HG03159 (cell line): ENCODE data around the gene FCMR.

ENCODE experiments used
- ATAC-seq: cut with Tn5 transposase; IDR thresholded peaks from one replicate; pipeline ENCODE4 v1.9.1; 2021; ENCODE audit warnings: mild to moderate bottlenecking, moderate library complexity; ENCODE audit not compliant: unreplicated experiment

FCMR gene

GRCh38 chr1:206903687-206904086 is 18.1 kb downstream of the FCMR start:
- ATAC-seq = no peak

DNA sequence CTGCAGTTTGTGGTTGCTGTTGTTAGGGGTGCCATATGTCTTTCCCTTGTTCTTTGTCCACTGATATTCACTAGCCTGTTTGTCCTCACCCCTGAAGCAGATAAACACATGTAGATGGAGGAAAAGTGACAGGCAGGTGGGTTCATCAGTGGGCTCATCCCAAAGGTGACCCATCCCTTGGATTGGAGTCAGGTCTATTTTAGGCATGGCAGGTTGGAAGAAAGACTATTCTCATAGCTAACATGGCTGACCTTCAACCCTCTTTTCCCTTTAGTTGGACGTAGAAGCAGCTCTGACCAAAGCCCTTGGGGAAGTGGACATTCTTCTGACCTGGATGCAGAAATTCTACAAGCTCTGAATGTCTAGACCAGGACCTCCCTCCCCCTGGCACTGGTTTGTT is 19.0 kb downstream of the FCMR start:
- no peak for ATAC-seq

GRCh38 chr1:206901944-206902343 is 19.8 kb downstream of the FCMR start:
- no peak for ATAC-seq

GRCh38 chr1:206900149-206900548 is 21.6 kb downstream of the FCMR start:
- ATAC-seq = no peak

- ATAC-seq = no peak
Measured at GRCh38 chr1:206899717-206900116, 22.0 kb downstream of the FCMR start.

DNA sequence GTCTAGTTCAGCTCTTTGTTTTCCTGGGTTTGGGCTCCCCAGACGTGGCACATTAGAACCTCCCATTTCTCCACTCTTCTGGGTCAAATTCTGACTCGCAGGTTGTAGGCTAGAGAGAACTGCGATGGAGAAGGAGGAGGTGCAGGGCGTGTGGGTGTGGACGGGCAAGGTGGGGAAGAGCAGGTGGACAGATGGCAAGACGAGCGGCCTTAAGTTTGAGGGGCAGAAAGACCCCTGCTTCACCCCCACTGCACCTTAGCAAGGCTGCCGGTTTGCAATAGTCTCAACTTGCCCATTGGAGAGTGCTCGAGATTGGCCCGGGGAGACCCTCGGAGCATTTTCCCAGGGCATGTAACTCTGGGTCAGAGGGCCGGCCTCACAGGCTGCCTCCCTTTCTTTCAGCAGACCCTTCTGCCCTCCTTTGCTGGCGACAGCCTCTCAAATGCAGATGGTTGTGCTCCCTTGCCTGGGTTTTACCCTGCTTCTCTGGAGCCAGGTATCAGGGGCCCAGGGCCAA is 22.8 kb downstream of the FCMR start:
- ATAC-seq = no peak

DNA sequence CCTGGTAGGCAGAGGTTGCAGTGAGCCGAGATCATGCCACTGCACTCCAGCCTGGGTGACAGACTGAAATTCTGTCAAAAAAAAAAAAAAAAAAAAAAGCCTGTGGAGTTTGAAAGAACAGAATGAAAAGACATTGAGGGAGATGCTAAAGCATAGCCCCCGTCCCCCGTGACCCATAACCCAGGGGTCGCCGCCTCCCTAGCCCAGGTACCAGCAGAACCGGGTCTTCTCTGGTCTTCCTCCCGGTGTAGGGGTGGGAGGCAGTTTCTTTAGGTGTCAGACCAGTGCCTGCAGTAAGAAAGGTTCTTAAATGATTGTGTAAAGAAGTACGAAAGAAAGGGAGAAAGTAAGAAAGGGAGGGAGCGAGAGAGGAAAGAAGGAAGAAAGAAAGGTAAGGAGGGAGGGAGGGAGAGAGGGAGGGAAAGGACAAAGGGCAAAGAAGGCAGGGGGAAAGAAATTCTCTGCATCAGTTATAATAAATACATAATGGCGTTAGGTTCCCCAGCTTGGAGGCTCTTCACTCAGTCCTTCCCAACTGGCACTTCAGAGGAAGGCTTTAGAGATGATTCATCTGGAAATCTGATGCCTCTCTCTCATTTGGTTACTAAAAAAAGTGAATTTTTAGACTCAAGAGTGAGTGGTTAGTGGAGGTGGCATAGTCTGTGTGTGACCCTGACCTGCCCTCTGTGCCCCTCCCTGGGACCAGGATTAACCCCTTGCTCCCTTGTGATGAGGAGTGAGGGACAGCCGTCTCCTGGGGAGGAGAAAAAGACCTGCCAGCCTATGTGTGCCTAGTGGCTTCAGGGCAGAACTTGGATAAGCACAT is 23.4 kb downstream of the FCMR start:
- ATAC-seq = no peak

DNA sequence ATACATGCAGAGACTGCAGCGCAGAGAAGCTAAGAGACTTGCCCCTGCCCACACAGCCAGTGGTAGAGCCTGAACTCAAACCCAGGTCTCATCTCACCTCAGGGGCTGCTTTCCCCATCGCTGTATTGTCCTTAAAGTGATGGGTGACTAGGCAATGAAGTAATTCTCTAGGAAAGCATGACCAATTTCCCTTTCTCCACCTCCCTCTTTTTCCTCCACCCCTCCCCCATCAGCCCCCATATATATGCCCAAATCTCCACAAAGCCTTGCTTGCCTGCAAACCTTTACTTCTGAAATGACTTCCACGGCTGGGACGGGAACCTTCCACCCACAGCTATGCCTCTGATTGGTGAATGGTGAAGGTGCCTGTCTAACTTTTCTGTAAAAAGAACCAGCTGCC is 24.6 kb downstream of the FCMR start, which contains the start of gene IL24:
Gene IL24 (plus strand): TSS at position 269 of the 400 bp plus-strand sequence. CDS start 390 bp downstream, outside the sequence.
- ATAC-seq = no peak

- ATAC-seq = no peak
Measured at GRCh38 chr1:206896261-206896660, 25.5 kb downstream of the FCMR start.

- ATAC-seq = no peak
Measured at GRCh38 chr1:206895837-206896242, 25.9 kb downstream of the FCMR start.

GRCh38 chr1:206895325-206895724 is 26.4 kb downstream of the FCMR start:
- ATAC-seq = no peak

- no peak for ATAC-seq
Measured at GRCh38 chr1:206893380-206893779, 28.4 kb downstream of the FCMR start.

DNA sequence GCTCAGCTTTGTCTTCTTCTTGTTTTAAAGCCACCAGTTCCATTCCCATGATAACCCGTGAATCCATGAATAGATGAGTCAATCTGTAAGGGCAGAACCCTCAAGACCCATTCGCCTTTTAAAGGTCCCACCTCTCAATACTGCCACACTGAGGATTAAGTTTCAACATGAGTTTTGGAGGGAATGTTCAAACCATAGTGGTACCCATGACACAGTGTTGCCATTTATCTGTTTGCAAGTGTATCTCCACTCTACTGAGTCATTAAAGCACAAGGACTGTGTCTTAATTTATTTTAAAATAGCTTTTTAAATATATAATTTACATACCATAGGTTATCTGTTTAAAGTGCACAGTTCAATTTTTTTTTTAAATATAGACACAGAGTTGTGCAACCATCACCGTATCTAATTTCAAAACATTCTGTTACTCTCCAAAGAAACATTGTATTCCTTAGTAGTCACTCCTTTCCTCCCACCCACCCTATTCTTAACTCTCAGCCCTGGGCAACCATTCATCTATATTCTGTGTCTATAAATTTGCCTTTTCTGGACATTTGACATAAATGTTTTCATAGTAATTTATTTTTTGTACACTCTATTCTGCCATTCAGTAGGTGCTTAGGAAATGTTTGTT is 29.3 kb downstream of the FCMR start:
- ATAC-seq = no peak

DNA sequence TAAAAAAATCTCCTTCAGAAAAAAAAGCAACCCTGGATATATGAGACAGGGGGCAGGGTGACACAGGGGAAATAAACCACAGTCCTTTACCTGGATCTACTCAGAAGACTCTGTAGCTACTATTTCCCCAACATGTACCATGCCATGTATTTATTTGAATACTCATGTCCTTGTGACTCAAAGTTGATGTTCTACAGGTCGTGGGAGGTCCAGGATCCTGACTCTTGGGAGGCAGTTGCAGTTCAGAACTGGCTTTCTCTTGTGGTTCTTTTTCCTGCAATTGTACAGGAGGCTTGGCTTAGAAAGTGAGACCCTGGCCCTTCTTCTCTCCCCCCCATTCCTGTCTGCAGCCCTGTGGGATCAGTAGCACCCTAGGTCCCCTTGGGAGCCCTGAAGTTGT is 30.3 kb downstream of the FCMR start:
- no peak for ATAC-seq

DNA sequence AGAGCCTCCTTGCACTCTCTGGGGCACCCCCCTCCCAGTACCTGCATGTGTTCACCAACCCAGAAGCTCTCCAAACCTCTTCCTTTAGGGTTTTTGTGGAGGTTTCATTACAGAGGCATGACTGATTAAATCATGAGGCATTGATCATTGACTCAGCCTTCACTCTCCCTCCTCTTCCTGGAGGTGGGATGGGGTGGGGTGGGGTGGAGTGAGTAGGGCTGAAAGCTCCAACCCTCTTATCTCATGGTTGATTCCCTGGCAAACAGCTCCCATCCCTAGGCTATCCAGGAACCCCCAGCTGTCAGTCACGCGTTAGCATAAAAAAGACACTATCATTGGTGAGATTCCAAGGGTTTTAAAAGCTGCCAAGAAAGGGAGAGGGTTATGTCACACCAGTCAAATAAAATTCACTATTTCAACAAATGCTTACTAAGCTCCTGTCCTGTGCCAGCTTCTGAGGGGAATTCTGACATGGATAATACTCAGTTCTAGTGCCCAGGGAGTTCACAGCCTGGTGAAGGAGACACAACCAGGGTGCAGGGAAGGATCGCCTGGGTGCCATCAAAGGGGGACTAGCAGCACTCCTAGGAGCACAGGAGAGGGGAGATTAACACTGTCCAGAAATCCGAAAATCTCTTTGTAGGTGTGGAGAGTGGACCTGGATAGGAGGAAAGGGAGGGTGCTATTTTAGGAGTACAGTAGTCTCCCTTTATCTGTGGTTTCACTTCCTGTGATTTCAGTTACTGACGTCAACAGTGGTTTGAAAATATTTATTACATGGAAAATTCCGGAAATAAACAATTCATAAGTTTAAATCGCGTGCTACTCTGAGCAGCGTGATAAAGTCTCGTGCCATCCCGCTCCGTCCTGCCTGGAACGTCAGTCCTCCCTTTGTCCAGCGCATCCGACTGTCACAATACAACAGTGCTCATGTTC is 31.3 kb downstream of the FCMR start:
- no peak for ATAC-seq

DNA sequence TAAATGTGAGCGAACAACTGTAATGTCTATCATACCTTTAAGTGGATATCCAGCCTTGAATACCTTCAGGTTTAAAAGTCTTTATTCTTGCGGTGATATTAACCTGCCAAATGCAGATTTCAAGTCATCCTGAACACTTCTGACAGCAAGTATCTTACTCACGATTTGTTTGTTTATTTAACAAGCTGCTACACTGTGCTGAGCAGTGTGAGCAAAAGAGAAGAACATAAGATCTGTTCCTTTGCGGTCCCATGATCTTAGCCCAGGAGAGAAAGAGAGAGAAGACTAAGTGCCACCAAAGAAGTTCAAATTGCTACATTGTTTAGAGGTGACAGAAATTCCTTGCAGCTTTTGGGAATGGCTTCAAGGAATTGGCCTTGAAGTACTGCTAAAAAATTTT is 34.0 kb downstream of the FCMR start:
- no peak for ATAC-seq

DNA sequence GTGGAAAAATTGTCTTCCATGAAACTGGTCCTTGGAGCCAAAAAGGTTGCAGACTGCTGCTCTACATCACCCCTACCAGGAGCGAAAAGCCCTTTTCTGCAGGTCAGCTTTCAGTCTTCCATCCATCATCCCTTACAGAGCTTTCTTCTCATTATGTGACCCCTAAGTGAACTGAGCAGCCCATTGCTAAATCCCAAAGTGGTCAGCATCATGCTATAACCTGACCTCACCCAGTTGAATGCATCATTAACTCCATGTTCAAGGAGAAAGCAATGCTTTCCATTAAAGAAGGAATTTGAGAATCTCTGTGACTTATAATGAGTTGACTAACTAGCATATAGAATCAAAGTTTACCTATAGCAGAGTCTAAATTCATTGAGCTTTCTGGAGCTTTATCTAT is 34.9 kb downstream of the FCMR start:
- ATAC-seq = no peak

DNA sequence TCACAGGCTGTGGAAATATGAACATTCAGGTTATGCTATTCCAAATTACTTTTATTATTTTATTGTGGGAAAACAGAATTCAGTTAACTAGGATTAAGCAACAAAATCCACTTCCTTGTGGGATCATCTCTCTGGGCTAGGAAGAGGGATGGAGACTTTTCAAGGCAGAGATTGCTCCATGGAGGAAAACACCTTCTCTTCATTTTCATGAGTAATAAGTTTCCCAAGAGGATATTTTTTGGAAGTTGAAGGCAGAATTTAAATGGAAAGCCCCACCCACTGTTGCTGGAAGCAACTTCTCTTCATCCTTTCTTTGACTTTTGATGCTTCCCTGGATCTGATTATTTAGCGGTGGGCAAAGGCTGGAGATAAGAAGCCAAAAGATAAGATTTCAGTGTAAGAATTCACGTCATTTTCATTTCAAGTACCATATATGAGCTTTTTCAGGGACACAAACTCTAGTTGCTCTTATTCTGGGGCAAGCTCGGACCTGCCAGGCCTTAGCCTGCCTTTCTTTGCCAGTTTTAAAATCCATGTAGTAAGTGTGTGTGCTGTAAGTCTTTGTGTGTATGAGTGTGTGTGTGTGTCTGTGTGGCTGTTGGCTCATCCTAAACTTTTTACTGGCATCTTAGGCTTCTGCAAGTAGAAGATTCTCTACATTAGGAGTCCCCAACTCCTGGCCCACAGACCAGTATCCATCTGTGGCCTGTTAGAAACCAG is 36.2 kb downstream of the FCMR start:
- no peak for ATAC-seq

DNA sequence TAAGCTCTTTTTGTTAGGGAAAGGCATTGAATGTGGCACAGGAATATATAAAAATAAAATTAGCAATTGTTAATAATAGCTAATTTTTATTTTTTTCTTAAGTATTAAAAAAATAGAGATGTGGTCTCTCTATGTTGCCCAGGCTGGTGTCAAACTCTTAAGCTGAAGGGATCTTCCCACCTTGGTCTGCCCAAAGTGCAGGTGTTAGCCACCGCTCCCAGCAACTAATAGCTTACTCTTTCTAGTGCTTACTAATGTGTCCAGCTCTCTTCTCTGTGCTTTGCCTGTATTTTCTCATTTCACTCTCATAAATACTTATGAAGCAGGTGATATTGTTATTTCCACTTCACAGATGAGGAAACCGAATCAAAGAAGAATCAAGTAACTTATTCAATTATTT is 37.9 kb downstream of the FCMR start:
- ATAC-seq = no peak

- no peak for ATAC-seq
Measured at GRCh38 chr1:206883160-206883559, 38.6 kb downstream of the FCMR start.
